GM21529 (cell line): ENCODE data around the gene DISP2.

ENCODE experiments used
- ATAC-seq: cut with Tn5 transposase; IDR thresholded peaks from one replicate; pipeline ENCODE4 v1.9.1; 2021; ENCODE audit not compliant: unreplicated experiment

Gene DISP2

GRCh38 chr15:40382580-40383456, 24.8 kb downstream of the DISP2 start, which contains the start of gene KNSTRN:
Gene KNSTRN, plus strand, starts transcription at chr15:40382721. Its CDS starts 115 bp downstream, at chr15:40382836.
- peak; percentile 96 for ATAC-seq

- ATAC-seq = no peak
Measured at GRCh38 chr15:40386480-40386879, 28.5 kb downstream of the DISP2 start.

GRCh38 chr15:40388941-40389823, 31.2 kb downstream of the DISP2 start:
- ATAC-seq = no peak

- no peak for ATAC-seq
Measured at GRCh38 chr15:40389824-40390595, 32.0 kb downstream of the DISP2 start.

GRCh38 chr15:40392986-40393948, 35.2 kb downstream of the DISP2 start:
- ATAC-seq = no peak

GRCh38 chr15:40397688-40398412, 39.8 kb downstream of the DISP2 start:
- no peak for ATAC-seq

- ATAC-seq = peak; percentile 91
Measured at GRCh38 chr15:40398413-40398873, 40.4 kb downstream of the DISP2 start.

- no peak for ATAC-seq
Measured at GRCh38 chr15:40399370-40399769, 41.4 kb downstream of the DISP2 start.

- ATAC-seq = peak; percentile 82
Measured at GRCh38 chr15:40405501-40406381, 47.7 kb downstream of the DISP2 start, which contains the start of gene IVD. Gene IVD, plus strand, starts transcription at chr15:40405795. Its CDS starts 33 bp downstream, at chr15:40405828.

- peak; percentile 64 for ATAC-seq
Measured at GRCh38 chr15:40407330-40407990, 49.4 kb downstream of the DISP2 start.

- peak; percentile 38 for ATAC-seq
Measured at GRCh38 chr15:40409366-40409765, 51.3 kb downstream of the DISP2 start.

- ATAC-seq = no peak
Measured at GRCh38 chr15:40410476-40410875, 52.5 kb downstream of the DISP2 start.

GRCh38 chr15:40412095-40412759, 54.2 kb downstream of the DISP2 start:
- ATAC-seq = no peak

- no peak for ATAC-seq
Measured at GRCh38 chr15:40413036-40413435, 55.0 kb downstream of the DISP2 start.

- no peak for ATAC-seq
Measured at GRCh38 chr15:40414816-40415215, 56.8 kb downstream of the DISP2 start.

GRCh38 chr15:40415226-40415625, 57.2 kb downstream of the DISP2 start:
- ATAC-seq = no peak

- no peak for ATAC-seq
Measured at GRCh38 chr15:40416056-40416455, 58.0 kb downstream of the DISP2 start.
